ENCODE results near the gene CCL17. TPM values are rescaled to one million over a fixed set of nuclear protein-coding genes. Genes with fewer than 3 reads are reported as not detected.
"Not testable (repeated sequence)": the region's sequence is repeated elsewhere in the genome, so short reads cannot be mapped to it uniquely, and the experiment has no call there.

Gene CCL17
- under 1 TPM in 2 of 4 donors, not detected in 2; 0.41 to 0.56 TPM for polyA plus RNA-seq (ENCODE audit: insufficient read length in 4 of 4)

- no peak for DNase-seq (ENCODE audit: low read depth in 4 of 4, low spot score in 3 of 4)
Measured at GRCh38 chr16:57403965-57404817, at the start of gene CCL17. Gene CCL17, plus strand, starts transcription at chr16:57404767. Its CDS starts 9,166 bp downstream, at chr16:57413933.

GRCh38 chr16:57355898-57356414 lies 48.6 kb upstream of the CCL17 start:
- DNase-seq (ENCODE audit: low read depth in 4 of 4, low spot score in 3 of 4), result no peak

GRCh38 chr16:57356547-57356946 lies 48.0 kb upstream of the CCL17 start:
- DNase-seq (ENCODE audit: low read depth in 4 of 4, low spot score in 3 of 4), result no peak

- DNase-seq (ENCODE audit: low read depth in 4 of 4, low spot score in 3 of 4), result no peak
Measured at GRCh38 chr16:57357330-57358085, 47.1 kb upstream of the CCL17 start.

- no peak for DNase-seq (ENCODE audit: low read depth in 4 of 4, low spot score in 3 of 4)
Measured at GRCh38 chr16:57358086-57358420, 46.5 kb upstream of the CCL17 start.

GRCh38 chr16:57358527-57359095 lies 46.0 kb upstream of the CCL17 start, which contains the start of gene CCL22:
Gene CCL22, plus strand, starts transcription at chr16:57358783. Its CDS starts 34 bp downstream, at chr16:57358817.
- DNase-seq (ENCODE audit: low read depth in 4 of 4, low spot score in 3 of 4), result no peak

- no peak for DNase-seq (ENCODE audit: low read depth in 4 of 4, low spot score in 3 of 4)
Measured at GRCh38 chr16:57360321-57360935, 44.1 kb upstream of the CCL17 start.

GRCh38 chr16:57361404-57361803 lies 43.2 kb upstream of the CCL17 start:
- no peak for DNase-seq (ENCODE audit: low read depth in 4 of 4, low spot score in 3 of 4)

- DNase-seq (ENCODE audit: low read depth in 4 of 4, low spot score in 3 of 4), result no peak
Measured at GRCh38 chr16:57364143-57364542, 40.4 kb upstream of the CCL17 start.

- no peak for DNase-seq (ENCODE audit: low read depth in 4 of 4, low spot score in 3 of 4)
Measured at GRCh38 chr16:57366544-57367040, 38.0 kb upstream of the CCL17 start.

GRCh38 chr16:57367116-57367752 lies 37.3 kb upstream of the CCL17 start:
- no peak for DNase-seq (ENCODE audit: low read depth in 4 of 4, low spot score in 3 of 4)

- DNase-seq (ENCODE audit: low read depth in 4 of 4, low spot score in 3 of 4), result no peak
Measured at GRCh38 chr16:57371494-57372371, 32.8 kb upstream of the CCL17 start.

GRCh38 chr16:57372372-57373116 lies 32.0 kb upstream of the CCL17 start, which contains the start of gene CX3CL1:
Gene CX3CL1, plus strand, starts transcription at chr16:57372490. Its CDS starts 79 bp downstream, at chr16:57372569.
- peak in 3 of 4 donors; percentile 78 to 80 (median 80) for DNase-seq (ENCODE audit: low read depth in 4 of 4, low spot score in 3 of 4)

GRCh38 chr16:57373117-57373947 lies 31.2 kb upstream of the CCL17 start:
- no peak for DNase-seq (ENCODE audit: low read depth in 4 of 4, low spot score in 3 of 4)

GRCh38 chr16:57374067-57374534 lies 30.5 kb upstream of the CCL17 start:
- no peak for DNase-seq (ENCODE audit: low read depth in 4 of 4, low spot score in 3 of 4)

- DNase-seq (ENCODE audit: low read depth in 4 of 4, low spot score in 3 of 4), result not testable (repeated sequence)
Measured at GRCh38 chr16:57374925-57375465, 29.6 kb upstream of the CCL17 start.

GRCh38 chr16:57376313-57376818 lies 28.2 kb upstream of the CCL17 start:
- no peak for DNase-seq (ENCODE audit: low read depth in 4 of 4, low spot score in 3 of 4)
